Left renal pelvis (tissue), 4 donors: ENCODE measurements around the gene MSANTD7. TPM values are rescaled to one million over a fixed set of nuclear protein-coding genes. Genes with fewer than 3 reads are reported as not detected.

Experiments used
- DNase-seq, 4 donors: peaks; one replicate each; pipeline ENCODE4 v3.0.0-alpha.2; 2013; ENCODE audit warnings: low read depth in 4 of 4, low spot score in 3 of 4
- polyA plus RNA-seq, 4 donors: library from polyadenylated mRNA; unstranded; fragments of 120-200 nt; gene quantifications; one replicate each; pipeline ENCODE4 v1.2.1, GENCODE V29; 2013; ENCODE audit not compliant: insufficient read length in 4 of 4

Gene MSANTD7
- polyA plus RNA-seq, 4 donors = 16.9 to 17.8 (median 17.2) TPM

- peak in 2 of 4 donors; percentile 10 to 14 for DNase-seq
Measured at GRCh38 chr10:14879124-14879927, 41.2 kb downstream of the MSANTD7 start.

GRCh38 chr10:14879928-14880193 is 41.8 kb downstream of the MSANTD7 start:
- peak in 1 of 4 donors; percentile 7 for DNase-seq

GRCh38 chr10:14880229-14880628 is 42.1 kb downstream of the MSANTD7 start:
- no peak for DNase-seq

- DNase-seq = no peak
Measured at GRCh38 chr10:14884082-14884481, 46.0 kb downstream of the MSANTD7 start.

Other genes starting within 250 kb of the MSANTD7 start
- gene FAM107B, start 63.4 kb upstream of the MSANTD7 start, polyA plus RNA-seq = 100 to 1,000 TPM in 1 of 4 donors, 10 to 100 TPM in 3; 36.4 to 121 (median 97.9) TPM
- 1 to 10 TPM; 2.1 to 3.1 (median 2.6) TPM for gene CDNF, start 269 bp upstream of the MSANTD7 start, polyA plus RNA-seq
- 10 to 100 TPM; 12.8 to 21.6 (median 20.8) TPM for gene HSPA14, start within 50 bp of the MSANTD7 start, polyA plus RNA-seq
- 10 to 100 TPM; 20.2 to 26.3 (median 20.9) TPM for gene SUV39H2, start 40.6 kb downstream of the MSANTD7 start, polyA plus RNA-seq
- 10 to 100 TPM; 11.9 to 21.5 (median 15.2) TPM for gene DCLRE1C, start 115.8 kb downstream of the MSANTD7 start, polyA plus RNA-seq
- 1 to 10 TPM in 3 of 4 donors, under 1 TPM in 1; 0.96 to 2.2 (median 1.3) TPM for gene MEIG1, start 121.1 kb downstream of the MSANTD7 start, polyA plus RNA-seq
- gene OLAH, start 205.6 kb downstream of the MSANTD7 start, polyA plus RNA-seq = under 1 TPM; 0.34 to 0.94 (median 0.58) TPM